Activated CD4-positive, alpha-beta T cell treated with anti-CD3 and anti-CD28 coated beads, Interleukin-2, amount 10 ng/mL, durations not matched to agents 24 days and 14 days (primary cell): Measurements from ENCODE around the gene NOS1. TPM values are rescaled to one million over a fixed set of nuclear protein-coding genes. Genes with fewer than 3 reads are reported as not detected.
"Not testable (repeated sequence)": the region's sequence is repeated elsewhere in the genome, so short reads cannot be mapped to it uniquely, and the experiment has no call there.

Experiments
- DNase-seq: peaks from one replicate; pipeline ENCODE4 v3.0.0; 2022
- H3K27ac Mint-ChIP-seq: one replicate; pipeline ENCODE4 v1.8.0; 2022; ENCODE audit warnings: mild to moderate bottlenecking, mixed read lengths
- H3K27me3 Mint-ChIP-seq: one replicate; pipeline ENCODE4 v1.8.0; 2022; ENCODE audit warnings: mixed read lengths
- H3K36me3 Mint-ChIP-seq: one replicate; pipeline ENCODE4 v1.8.0; 2022; ENCODE audit warnings: low read depth, mild to moderate bottlenecking, mixed read lengths
- H3K4me1 Mint-ChIP-seq: one replicate; pipeline ENCODE4 v1.8.0; 2021; ENCODE audit warnings: mixed read lengths
- H3K4me3 Mint-ChIP-seq: one replicate; pipeline ENCODE4 v1.8.0; 2022; ENCODE audit warnings: mild to moderate bottlenecking, moderate library complexity, mixed read lengths
- H3K9me3 Mint-ChIP-seq: one replicate; pipeline ENCODE4 v1.8.0; 2021; ENCODE audit warnings: mixed read lengths
- intact Hi-C: fragments of 100-400 bp; cut with micrococcal nuclease; formaldehyde crosslinking; loops from one replicate; pipeline ENCODE4 v1.15.1; 2023
- total RNA-seq: library from RNA; stranded (reverse); gene quantifications from 2 replicates; pipeline ENCODE4 v1.2.3, GENCODE V29; 2022

The NOS1 gene
- total RNA-seq, 1 donor from 2014 or later, result not detected

DNA sequence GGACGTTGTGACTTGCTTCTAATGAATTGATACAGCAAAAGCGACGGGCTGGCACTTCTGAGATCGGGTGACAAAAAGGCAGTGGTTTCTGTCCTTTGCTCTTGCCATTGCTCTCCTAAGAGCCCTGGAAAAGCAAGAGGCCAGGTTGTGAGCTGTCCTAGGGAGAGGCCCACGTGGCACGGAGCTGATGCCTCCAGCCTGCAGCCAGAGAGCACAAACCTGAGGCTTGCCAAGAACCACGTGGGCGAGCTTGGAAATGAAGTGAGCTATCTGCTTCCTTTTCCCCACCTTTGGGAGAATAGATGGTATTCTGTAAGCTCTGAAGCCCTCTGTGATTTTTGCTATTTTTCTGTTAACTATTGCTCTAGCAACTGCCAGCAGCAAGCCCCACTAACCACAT, 26.4 kb upstream of the NOS1 start:
- Mint-ChIP-seq H3K4me3 (no peak overlapping the region), H3K9me3 (no peaks in the 10 kb centered on the region), H3K27ac (no peak overlapping the region), H3K36me3 (no peaks in the 10 kb centered on the region), H3K27me3 (no peaks in the 10 kb centered on the region), H3K4me1 (no peaks in the 10 kb centered on the region)
- no peak for DNase-seq
- intact Hi-C loops, result no loop called here

DNA sequence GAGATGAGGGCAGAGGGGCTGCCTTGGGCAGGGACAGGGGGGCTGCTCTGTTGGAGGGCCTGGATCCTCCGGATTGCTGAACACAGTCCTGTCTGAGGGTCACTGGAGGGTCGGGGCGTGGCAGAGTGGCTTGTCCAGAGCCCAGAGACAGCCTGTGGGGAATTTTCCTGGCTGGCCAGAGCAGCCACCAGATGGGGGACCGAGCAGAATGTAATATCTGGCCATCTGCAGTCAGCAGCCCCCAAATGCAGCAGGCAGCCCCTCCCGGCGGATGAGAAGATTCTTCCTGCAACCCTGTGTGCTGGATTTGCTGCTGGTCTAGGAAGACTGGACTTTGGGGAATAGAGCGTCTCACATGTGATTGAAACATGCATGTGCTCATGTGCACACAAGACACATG, 23.3 kb upstream of the NOS1 start:
- intact Hi-C loops, result no loop called here

DNA sequence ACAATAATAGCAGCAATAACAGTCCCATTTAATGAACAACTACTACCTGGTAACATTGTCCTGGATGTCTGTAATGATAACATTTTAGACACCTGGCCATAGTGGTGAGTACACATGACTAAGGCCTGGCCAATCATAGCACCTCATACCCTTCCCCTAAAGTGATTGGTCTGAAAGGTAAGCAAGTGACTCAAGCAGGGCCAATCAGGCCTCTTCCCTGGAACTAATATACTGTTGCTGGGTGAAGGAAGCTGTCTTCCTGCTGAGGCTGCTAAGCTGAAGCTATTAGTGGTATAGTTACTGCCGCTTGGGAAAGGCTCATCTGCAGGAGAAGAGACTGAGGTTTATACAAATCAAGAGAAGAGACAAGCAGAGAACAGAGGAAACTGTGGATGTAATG, 18.7 kb upstream of the NOS1 start:
- no peak overlapping the region for H3K27ac Mint-ChIP-seq
- no peaks in the 10 kb centered on the region for H3K36me3 Mint-ChIP-seq
- H3K4me1 Mint-ChIP-seq, result no peaks in the 10 kb centered on the region
- no peak overlapping the region for H3K4me3 Mint-ChIP-seq
- intact Hi-C loops, result no loop called here
- H3K9me3 Mint-ChIP-seq, result peaks cover 9% of the 10 kb centered on the region
- DNase-seq, result no peak
- H3K27me3 Mint-ChIP-seq, result no peaks in the 10 kb centered on the region

More for the DNA sequence above, 23.3 kb upstream of the NOS1 start:
- Mint-ChIP-seq H3K4me1 (no peaks in the 10 kb centered on the region), H3K27ac (no peak overlapping the region), H3K4me3 (no peak overlapping the region), H3K27me3 (no peaks in the 10 kb centered on the region), H3K36me3 (no peaks in the 10 kb centered on the region), H3K9me3 (no peaks in the 10 kb centered on the region)
- no peak for DNase-seq

DNA sequence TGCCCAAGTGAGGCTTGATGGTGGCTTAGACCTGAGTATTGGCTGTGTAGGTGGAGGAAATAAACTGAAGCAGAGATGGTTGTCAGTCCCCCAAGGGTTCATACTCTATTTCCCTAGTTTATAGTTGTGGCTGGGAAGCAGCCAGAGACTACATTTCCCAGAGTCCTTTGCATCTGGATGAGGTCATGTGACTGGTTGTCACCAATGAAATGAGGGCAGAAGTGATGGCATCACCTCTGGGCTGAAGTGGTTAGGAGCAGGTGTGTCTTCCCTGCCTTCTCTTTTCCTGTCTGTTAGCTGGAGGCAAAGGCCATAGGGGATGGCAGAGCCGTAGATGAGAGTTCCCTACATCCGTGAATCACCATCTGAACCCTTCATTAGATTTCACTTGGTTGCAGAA, 16.3 kb upstream of the NOS1 start:
- Mint-ChIP-seq H3K9me3 (peaks cover 9% of the 10 kb centered on the region), H3K4me3 (no peak overlapping the region), H3K27ac (no peak overlapping the region), H3K36me3 (no peaks in the 10 kb centered on the region), H3K27me3 (no peaks in the 10 kb centered on the region), H3K4me1 (no peaks in the 10 kb centered on the region)
- intact Hi-C loops, result no loop called here
- no peak for DNase-seq

DNA sequence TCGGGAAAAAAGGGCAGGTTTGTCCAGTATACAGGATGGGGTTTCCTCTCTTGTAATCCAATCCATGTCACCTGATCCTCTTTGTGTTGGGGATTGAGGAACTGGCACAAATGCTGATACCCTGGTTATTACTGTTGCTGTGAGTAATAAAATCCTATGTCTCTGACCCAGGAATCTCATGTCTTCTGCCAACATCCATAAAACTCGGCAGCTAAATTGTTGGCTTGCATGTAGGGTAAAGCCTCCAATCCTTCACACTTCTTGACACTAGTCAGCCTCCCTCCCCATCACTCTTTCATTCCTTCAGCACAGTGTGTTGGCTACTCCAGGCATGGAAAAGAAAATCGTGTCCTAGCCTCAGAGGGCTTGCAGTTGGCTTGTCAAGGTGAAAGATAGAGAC, 9.2 kb upstream of the NOS1 start:
- H3K9me3 Mint-ChIP-seq, result no peaks in the 10 kb centered on the region

DNA sequence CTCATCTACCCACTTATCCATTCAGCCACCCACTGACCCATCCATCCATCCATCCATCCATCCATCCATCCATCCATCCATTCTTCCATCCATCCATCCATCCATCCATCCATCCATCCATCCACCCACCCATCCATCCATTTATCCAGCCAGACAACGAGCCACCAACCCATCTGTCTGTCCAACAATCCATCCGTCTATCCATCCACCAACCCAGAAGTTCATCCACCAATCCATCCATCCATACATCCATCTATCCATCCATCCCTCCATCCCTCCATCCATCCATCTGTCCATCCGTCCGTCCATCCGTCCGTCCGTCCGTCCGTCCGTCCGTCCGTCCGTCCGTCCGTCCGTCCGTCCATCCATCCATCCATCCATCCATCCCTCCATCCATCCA, 8.6 kb upstream of the NOS1 start:
- intact Hi-C loops, H3K4me1 Mint-ChIP-seq: not testable (repeated sequence)

More for the DNA sequence above, 9.2 kb upstream of the NOS1 start:
- no peaks in the 10 kb centered on the region for H3K4me1 Mint-ChIP-seq
- no peaks in the 10 kb centered on the region for H3K27me3 Mint-ChIP-seq
- no peaks in the 10 kb centered on the region for H3K36me3 Mint-ChIP-seq
- DNase-seq, result no peak
- H3K4me3 Mint-ChIP-seq, result no peak overlapping the region
- intact Hi-C loops, result no loop called here
- H3K27ac Mint-ChIP-seq, result no peak overlapping the region

DNA sequence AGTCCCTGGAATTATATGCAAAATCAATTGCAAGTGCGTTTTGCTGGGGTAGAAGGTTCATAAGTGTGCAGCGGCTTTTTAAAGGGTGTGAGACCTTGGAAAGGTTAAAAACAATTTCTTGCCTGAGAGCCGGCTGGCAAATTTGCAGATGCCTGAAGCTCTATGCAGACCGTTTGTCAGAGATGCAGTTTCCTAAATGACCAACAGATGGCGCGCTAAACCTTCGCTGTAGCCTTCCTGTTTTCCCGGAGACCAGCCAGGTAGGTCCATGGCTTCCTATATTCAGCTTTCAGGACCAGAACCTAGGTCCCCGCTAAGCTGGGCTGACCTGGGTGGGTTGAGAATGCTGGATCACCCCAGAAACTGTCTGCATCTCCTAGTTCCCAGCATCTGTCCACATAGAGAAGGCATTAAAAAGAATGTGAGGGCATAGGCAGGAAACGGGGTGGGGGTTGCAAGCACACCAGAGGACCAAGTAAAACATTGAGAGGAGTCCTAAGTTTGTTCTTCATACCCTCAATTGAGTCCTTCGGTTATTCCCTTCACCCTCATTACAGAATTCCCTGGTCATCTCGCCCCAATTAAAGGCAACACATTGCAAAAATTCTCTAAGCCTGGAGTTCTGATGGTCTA, 5.7 kb upstream of the NOS1 start:
- Mint-ChIP-seq H3K27ac (no peak overlapping the region), H3K36me3 (no peaks in the 10 kb centered on the region), H3K4me3 (no peak overlapping the region), H3K9me3 (no peaks in the 10 kb centered on the region), H3K27me3 (peaks cover 22% of the 10 kb centered on the region), H3K4me1 (no peaks in the 10 kb centered on the region)
- peak; percentile 86 for DNase-seq
- intact Hi-C loops, result no loop called here

More for the DNA sequence above, 8.6 kb upstream of the NOS1 start:
- not testable (repeated sequence) for DNase-seq, H3K36me3 Mint-ChIP-seq, H3K27me3 Mint-ChIP-seq, H3K9me3 Mint-ChIP-seq, H3K4me3 Mint-ChIP-seq, H3K27ac Mint-ChIP-seq

DNA sequence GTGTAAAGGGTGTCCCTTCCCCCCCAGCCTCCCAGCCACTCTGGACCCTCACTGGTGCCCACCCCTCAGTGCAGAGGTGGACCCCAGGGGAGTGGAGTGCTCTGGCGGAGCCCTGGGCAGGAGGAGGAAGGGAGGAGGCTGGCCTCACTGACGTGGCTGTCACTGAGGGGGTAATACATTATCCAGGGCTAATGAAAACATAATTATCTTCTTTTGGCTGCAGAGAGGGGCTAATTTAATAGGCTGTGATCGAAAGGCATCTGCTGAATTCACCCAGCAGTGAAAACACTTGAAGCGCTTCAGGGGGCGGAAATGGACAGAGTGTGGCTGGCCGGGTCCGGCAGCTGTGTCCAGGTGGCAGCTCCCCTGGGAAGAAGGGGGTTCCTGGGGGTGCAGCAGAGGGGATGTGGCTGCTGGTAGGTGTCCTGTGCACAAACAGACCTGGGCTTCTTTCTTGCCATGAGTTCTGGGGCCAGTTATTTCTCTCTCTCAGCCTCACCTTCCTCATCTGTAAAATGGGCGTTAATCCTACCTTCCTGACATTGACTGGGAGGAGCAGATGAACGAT, 3.7 kb upstream of the NOS1 start:
- DNase-seq, result no peak
- peaks cover 33% of the 10 kb centered on the region for H3K27me3 Mint-ChIP-seq
- no peak overlapping the region for H3K27ac Mint-ChIP-seq
- intact Hi-C loops, result no loop called here
- no peaks in the 10 kb centered on the region for H3K9me3 Mint-ChIP-seq
- H3K36me3 Mint-ChIP-seq, result no peaks in the 10 kb centered on the region
- H3K4me1 Mint-ChIP-seq, result no peaks in the 10 kb centered on the region
- no peak overlapping the region for H3K4me3 Mint-ChIP-seq

DNA sequence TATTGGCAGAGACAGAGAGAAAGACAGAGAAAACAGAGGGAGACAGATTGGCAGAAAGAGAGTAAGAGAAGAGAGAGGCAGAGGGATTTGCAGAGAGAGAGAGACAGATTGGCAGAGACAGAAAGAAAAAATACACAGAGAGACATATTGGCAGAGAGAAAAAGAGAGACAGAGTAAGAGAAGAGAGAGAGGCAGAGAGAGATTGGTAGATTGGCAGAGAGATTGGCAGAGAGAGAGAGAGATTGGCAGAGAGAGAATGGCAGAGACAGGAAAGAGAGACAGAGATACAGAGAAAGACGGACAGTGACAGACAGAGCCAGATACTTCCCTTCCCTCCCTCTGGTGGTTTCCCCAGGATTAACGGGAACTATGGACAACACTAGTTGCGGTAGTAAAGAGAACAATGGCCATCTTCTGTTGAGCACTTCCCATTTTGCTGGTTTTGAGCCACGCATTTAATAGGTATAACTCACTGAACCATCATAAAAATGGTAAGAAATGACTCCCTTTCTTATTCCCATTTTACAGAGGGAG, 2.6 kb upstream of the NOS1 start:
- Mint-ChIP-seq H3K27ac (no peak overlapping the region), H3K36me3 (no peaks in the 10 kb centered on the region), H3K4me3 (no peak overlapping the region), H3K9me3 (no peaks in the 10 kb centered on the region), H3K27me3 (peaks cover 42% of the 10 kb centered on the region), H3K4me1 (no peaks in the 10 kb centered on the region)
- intact Hi-C loops, result no loop called here
- DNase-seq, result no peak

DNA sequence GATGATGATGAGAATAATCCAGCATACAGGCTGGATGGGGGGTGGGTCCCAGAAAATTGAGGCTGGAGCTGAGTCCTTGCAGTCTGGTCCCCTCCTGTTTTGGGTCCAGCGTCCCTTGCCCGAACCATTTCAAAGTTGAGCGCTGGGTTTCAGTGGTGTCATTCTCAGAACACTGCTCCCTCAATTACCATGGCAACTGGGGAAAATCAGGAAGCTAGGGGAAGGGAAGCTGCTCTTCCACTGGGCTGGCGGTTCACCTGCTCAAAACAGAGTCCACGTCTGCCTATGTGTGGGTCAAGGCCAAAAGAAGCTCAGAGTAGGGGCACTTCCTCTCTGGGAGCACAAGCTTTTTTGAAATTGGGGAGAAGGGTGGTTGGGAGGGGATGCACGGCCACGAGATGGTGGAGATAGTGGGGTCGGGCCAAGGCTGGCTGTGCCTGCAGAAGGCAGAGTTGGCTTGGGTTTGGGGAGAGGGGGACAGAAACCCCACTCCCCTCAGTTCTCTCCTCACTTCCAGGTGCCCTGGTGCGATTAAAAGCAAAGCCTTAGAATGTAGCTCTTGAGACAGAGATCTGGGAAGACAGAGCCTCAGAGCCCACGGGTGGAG, 1.7 kb upstream of the NOS1 start:
- intact Hi-C loops, result no loop called here
- H3K4me1 Mint-ChIP-seq, result no peaks in the 10 kb centered on the region
- H3K27ac Mint-ChIP-seq, result no peak overlapping the region
- H3K4me3 Mint-ChIP-seq, result no peak overlapping the region
- H3K36me3 Mint-ChIP-seq, result no peaks in the 10 kb centered on the region
- no peaks in the 10 kb centered on the region for H3K9me3 Mint-ChIP-seq
- DNase-seq, result no peak
- H3K27me3 Mint-ChIP-seq, result peaks cover 42% of the 10 kb centered on the region

DNA sequence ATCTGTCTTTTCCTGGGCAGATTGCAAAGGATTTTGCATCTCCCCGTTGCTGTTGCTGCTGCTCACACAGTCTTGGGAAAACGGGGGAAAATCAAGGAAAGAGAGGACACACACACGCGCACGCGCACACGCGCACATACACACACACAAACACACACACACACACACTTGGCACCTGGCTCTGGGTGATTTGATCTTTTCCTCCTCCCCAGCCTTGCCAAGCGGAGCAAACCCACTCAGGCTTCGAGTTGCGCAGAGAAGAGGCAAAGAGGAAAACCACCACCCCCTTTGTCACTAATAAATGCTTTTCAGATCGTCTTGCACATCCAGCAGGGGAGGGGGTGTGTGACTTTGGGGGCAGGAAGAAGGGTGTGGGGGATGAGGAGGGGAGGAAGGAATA, 965 bp upstream of the NOS1 start:
- Mint-ChIP-seq H3K9me3 (no peaks in the 10 kb centered on the region), H3K27me3 (peaks cover 42% of the 10 kb centered on the region), H3K27ac (no peak overlapping the region), H3K4me1 (no peaks in the 10 kb centered on the region), H3K4me3 (no peak overlapping the region), H3K36me3 (no peaks in the 10 kb centered on the region)
- intact Hi-C loops, result no loop called here
- no peak for DNase-seq

DNA sequence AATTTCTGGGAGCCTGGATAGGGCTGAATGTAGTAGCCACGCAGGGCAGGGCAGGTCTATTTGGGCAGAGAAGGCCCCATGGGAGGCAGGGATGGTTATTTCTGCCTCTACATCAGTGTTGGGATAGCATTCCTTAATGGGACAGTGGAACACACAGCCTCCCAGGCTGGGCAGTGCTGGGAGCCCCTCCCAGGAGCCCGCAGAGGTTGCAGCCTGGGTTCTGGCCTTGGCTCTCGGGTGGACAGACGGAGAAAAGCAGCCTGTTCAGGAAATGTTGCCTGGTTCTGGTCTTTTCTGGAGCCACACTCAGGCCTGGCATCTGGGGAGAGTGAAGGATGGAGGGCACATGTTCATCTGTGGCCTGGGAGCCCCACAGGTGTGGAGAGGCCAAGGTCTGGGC, 479 bp upstream of the NOS1 start:
- Mint-ChIP-seq H3K9me3 (no peaks in the 10 kb centered on the region), H3K36me3 (no peaks in the 10 kb centered on the region), H3K27me3 (peaks cover 42% of the 10 kb centered on the region), H3K4me1 (no peaks in the 10 kb centered on the region), H3K4me3 (no peak overlapping the region), H3K27ac (no peak overlapping the region)
- intact Hi-C loops, result no loop called here
- DNase-seq, result no peak

DNA sequence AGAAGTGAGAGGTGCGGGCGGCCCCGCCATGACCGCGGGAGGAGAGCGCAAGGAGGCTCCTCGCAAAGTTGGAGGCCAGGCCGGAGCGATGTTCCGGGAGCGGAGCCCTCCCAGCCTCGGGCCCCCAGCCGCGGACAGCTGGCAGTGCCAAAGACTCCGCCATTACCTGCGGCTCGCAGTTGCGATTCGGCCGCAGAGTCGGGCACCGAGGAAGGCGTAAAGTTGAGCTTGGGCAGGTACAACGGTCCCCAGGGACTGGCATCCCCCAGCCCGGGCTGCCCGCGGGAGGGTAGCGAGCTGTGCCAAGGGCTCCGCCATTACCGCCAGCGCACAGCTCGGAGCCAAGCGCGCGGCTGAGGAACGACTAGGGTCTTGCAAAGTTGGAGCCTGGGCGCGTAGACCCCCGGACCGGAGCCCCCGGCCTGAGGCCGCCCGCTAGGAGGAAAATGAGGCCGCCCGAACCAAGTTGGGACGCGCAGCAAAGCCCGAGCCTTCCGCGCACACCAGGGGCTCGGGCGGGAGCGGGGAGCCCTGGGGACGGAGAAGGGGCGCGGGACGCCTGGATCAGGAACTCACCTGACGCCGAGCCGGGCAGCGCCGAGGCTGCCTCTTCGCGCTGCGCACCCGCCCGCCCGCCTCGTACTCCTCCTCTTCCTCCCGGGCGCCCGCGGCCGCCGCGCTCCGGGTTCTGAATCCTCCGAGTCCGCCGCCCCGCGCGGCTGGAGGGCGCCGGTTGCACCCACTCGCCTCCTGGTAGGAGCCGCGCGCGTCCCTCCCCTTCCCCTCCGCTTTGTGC, 677 bp downstream of the NOS1 start:
- intact Hi-C loops, result no loop called here
- H3K9me3 Mint-ChIP-seq, result no peaks in the 10 kb centered on the region
- H3K4me1 Mint-ChIP-seq, result no peaks in the 10 kb centered on the region
- H3K36me3 Mint-ChIP-seq, result no peaks in the 10 kb centered on the region
- no peak for DNase-seq
- no peak overlapping the region for H3K27ac Mint-ChIP-seq
- H3K27me3 Mint-ChIP-seq, result peaks cover 42% of the 10 kb centered on the region
- no peak overlapping the region for H3K4me3 Mint-ChIP-seq

DNA sequence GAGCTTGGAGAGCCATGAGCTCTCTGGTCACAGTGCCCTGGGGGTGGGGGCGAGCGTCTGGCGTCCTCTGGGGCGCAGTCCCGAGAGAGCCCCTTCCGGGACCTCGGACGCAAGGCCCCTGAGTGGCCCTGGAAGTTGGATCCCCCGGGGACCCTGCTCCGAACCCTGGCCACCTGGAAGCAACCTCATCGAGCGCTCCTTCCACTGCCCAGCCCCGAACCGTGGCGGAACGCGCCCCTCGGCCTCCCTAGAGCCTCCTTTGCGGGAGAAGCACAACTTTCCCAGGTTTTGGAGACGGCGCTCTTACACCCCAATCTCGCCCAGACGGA, 1.2 kb downstream of the NOS1 start:
- Mint-ChIP-seq H3K27me3 (peaks cover 42% of the 10 kb centered on the region), H3K36me3 (no peaks in the 10 kb centered on the region), H3K4me3 (no peak overlapping the region), H3K27ac (no peak overlapping the region), H3K9me3 (no peaks in the 10 kb centered on the region), H3K4me1 (no peaks in the 10 kb centered on the region)
- intact Hi-C loops, result no loop called here
- DNase-seq, result no peak
